GOT3 (cell line): Measurements from ENCODE around the gene EEF2KMT.
"Not testable (repeated sequence)": the region's sequence is repeated elsewhere in the genome, so short reads cannot be mapped to it uniquely, and the experiment has no call there.

Experiments used
- DNase-seq: peaks from one replicate; lab custom pipeline; 2025; ENCODE audit warnings: mixed read lengths; lab: John Stamatoyannopoulos, UW

EEF2KMT gene

DNA sequence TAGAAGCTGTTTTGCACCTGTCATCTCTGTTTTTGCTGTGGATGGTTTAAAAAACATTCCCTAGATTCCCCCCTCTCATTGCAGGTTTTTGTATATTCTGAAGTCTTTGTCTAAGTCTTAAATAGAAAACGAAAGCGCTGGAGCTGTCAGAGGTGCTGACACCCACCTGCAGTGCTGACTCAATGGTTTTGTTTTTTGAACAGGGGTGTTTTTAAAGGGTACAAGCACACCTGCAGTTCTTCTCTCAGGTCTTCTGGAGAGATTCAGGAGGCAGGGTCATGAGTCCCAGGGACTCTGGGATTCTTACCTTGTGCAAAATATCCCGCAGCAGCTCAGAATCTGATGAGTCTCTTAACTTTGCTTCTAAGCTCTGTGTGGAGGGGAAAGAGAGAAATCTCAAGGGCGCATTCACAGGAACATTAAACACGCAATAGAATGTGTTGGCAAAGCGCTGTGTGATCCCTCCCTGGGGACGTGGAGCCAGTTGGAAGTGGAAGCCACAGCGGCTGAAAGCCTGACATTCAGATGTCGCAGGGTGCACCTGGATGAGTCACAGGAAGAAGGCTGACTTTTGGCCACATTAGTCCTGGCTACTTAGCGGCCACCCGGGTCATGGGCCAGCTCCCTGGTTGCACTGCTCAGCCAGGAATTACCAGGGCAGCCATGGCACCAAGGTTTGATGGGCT lies 2.3 kb downstream of the EEF2KMT start:
- DNase-seq = not testable (repeated sequence)

DNA sequence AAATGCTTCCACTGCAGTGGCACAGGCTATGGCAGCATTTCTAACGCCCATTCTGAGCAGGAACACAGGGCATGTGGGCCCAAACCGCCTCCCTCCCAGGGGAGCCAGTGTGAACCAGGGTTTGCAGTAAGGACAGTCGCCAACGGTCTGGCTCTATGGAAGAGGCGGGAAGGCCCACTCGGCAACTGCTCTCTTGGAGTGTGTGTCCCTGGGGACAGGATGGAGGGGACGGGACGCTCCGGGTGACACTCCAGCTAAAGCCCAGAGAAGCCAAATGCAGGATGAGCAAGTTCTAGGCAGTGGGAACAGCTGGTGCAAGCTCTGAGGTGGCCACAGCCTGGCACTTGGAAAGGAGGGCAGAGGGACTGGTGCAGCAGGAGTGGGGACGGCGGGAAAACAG lies 3.8 kb downstream of the EEF2KMT start:
- not testable (repeated sequence) for DNase-seq

DNA sequence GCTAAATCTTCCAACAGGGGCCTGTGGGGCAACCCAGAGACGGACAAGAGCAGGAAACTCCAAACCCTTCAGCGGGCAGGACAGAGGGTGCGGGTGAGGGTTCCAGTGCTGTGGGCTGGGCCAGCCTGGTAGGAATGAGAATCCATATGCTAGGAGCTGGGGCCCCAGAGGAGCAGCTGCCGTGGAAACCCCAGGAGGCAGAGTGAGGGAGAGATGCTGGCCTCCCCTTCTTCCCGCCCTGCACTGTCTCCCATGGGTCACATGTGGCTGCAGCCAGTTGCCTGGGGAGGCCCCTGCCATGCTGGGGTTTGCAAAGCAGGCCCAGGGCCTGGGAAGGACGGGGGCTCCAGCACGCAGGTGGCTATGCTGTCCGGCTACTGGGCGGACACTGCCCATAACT lies 4.5 kb downstream of the EEF2KMT start:
- DNase-seq = not testable (repeated sequence)

DNA sequence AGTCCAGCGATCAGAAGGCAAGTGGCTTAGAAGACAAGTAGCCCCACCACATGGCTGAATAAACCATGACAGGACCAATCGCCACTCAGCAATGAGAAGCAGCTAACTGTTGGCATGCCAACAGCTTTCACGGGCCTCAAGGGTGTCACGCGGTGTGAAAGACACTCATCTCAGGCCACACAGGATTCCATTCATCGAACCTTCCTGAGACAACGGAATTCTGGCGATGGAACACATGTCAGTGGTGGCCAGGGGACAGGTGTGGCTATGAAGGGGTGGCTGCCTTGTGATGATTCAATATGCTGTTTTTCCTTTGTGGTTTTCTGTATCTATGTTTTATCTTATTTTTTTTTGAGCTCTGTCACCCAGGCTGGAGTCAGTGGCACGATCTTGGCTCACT lies 7.0 kb downstream of the EEF2KMT start:
- not testable (repeated sequence) for DNase-seq

DNA sequence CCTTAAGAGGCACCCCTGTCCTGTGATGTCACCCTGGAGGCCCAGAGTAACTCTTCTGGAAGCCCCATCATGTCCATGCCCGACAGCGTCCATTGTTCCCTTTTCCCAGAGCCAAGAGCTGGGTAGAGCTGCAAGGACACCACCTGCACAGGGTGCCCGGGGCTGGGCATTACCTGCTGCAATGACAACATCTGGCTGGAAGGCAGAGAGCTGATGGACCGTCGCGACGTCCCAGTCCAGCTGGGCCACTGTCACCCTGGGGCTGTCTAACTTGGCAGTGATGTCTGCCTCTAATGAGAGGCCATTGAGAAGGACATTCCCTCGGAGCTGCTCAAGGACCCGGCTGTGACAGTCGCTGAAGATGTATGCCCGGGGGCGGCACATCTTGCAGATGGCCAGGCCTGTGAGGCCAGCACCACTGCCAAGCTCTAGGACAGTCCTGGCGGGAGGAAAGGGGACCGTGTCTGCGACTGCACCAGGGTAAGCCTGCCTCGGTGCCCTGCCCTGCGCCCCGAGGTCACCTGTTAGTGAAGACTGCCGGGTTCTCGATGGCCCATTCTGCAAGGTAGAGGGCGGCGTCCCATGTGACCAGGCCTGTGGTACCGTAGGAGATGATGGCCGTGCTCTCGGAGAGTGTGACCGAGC lies 7.6 kb downstream of the EEF2KMT start:
- not testable (repeated sequence) for DNase-seq

DNA sequence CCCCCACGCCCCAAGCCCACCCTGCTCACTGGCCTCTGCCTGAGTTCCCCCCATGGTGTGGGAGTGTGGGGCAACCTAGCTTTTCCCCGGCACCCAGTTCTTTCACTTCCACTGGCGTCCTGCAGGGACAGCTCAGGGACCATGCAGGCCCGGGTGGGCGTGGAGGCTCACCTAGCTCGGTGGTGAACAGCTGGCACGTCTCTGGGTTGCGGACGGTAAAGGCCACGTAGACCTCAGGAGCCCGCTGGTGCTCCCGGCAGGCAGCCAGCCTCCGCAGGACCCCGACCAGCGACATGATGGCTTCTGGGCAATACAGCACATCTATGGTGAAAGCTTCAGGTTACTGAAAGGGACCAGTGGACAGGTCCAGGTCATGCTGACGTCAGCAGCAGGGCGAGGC lies 8.7 kb downstream of the EEF2KMT start:
- not testable (repeated sequence) for DNase-seq

DNA sequence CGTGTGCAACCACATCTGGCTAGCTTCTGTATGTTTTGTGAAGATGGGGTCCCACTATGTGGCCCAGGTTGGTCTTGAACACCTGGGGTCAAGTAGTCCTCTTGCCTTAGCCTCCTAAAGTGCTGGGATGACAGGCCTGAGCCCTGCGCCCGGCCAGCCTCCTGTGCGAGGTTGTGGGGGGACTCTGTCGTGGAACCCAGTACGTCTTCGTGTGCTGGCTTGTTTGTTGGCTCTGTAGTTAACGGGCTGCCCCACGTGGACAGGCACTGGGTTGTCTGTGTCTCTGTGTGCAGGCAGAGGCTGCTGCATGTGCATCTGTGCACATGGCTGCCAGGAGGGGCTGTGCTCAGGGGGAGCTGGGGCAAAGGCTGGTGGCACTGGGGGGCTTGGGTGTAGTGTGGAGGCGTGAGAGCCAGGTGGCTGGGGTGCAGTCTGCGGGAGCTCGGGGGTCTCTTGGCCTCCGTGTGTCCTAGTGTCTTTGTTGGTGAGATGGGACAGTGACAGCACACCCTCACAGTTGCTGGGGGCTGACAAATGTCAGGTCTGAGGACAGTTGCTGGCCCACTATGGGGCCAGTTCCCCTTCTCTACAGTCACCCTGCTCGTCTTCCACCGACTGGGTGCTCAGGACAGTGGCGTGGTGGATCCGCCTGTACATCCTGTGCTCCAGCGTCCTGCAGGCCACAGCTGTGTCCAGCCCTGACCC lies 9.4 kb downstream of the EEF2KMT start:
- not testable (repeated sequence) for DNase-seq

DNA sequence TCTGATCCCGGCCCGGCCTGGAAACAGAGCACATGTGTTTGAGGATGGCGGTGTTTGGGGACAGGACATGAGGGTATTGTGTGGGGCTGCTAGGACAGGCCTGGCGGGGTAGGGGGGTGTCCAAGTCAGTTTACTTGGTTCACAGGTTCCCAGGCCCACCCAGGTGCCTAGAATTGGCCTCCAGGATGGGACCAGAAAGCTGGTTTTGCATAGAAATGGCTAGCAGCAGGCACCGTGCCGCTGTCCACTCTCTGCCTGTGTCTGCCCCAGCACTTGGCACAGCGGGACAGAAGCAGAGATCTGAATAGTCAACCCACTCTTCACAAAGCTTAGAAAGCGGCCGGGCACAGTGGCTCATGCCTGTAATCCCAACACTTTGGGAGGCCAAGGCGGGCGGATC lies 11.9 kb downstream of the EEF2KMT start:
- not testable (repeated sequence) for DNase-seq

DNA sequence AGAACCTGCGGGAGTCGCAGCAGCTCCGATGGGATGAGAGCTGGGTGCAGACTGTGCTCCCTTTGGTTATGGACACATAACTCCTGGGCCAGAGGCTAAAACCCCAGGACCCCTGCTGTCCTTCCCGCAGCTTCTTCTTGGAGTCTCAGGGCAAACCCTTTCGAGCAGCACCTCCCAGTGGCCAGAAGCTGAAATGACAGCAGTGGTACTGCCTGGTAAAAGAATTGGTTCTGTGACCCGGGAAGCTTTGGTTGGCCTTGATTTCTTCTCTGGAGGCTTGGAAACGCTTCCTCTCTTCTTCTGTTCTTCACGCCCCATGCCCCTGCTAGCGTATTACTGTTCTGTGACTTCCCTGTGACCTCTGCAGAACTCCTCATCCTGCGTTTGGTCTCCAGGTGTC lies 12.8 kb downstream of the EEF2KMT start:
- not testable (repeated sequence) for DNase-seq

DNA sequence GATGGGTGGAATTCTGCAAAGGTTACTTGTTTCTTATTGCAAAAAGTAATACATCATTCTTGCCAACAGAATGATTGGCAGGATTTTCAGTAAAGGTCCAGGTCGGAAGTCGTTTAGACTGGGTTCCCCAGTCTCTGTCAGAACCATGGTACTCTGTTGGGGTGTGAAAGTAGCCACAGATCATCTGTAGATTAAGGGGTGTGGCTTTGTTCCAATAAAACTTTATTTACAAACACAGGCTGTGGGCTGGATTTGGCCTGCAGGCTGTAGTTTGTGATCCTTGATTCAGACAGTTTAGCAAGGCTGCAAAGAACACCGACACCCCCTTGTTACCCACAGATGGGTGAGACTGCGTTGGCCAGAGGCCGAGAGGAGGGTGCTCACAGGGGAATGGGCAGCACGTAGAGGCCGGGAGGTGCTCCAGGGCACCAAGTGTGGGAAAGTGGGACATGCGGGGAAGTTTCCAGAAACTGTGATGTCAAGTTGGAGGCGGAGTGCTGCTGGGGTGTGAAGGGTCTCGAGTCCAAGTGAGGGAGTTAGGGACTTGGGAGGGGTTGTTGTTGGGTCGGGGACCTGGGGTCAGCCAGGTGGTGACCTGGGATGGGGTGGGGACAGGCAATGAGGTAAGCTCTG lies 13.4 kb downstream of the EEF2KMT start:
- not testable (repeated sequence) for DNase-seq

DNA sequence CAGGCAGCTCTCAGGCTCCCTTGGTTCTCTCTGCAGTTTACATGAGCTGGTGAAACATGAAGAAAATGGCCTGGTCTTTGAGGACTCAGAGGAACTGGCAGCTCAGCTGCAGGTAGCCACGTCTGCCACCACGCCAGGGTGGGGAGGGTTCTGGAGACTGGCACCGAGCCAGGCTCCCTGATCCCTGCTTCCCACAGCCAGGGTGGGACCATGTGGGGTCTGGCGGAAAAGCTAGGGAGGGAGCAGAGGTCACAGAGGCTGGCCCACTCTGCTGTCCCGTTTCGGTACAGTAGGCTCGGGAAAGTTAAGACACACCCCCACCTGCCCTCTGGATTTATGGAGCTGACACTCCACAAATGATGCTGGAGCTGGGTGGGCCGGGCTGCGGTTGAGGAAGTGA lies 13.9 kb downstream of the EEF2KMT start:
- not testable (repeated sequence) for DNase-seq

DNA sequence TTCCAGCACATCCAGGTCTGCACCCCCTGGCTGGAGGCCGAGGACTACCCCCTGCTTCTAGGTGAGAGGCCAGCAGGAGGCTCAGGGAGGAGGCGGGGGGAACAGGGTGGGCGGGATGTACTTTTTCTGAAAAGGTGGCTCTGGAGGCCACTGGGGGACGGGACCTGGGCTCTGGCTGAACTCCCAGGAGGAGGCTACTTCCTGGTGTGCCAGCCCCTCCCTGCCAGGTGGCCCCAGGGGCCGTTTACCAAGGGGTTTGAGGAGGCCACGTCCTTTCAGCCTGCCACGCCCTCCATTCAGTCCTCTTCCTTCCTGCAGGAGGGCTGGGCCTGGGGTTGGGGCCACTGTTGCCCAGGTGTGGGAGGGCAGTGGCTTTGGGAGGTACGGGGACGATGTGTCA lies 16.6 kb downstream of the EEF2KMT start:
- DNase-seq = not testable (repeated sequence)

DNA sequence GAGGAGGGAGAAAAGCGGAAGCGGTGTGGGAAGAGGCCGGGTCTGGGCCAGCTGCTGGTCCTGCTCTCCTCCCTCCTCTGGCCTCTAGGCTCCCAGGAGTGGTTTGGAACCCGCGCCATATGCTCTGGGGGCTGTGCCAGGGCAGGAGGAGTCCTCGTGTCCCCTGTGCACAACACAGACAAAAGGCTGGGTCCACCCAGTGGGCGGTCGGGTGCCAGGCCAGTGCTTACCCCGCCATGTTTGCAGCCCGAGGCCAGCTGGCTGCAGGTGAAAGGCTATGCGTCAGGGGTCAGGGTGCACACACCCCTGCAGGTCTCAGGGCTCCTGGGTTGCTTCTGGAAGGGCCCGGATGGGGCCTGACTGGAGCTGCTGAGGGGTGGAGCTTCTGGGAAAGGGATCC lies 17.1 kb downstream of the EEF2KMT start:
- not testable (repeated sequence) for DNase-seq

DNA sequence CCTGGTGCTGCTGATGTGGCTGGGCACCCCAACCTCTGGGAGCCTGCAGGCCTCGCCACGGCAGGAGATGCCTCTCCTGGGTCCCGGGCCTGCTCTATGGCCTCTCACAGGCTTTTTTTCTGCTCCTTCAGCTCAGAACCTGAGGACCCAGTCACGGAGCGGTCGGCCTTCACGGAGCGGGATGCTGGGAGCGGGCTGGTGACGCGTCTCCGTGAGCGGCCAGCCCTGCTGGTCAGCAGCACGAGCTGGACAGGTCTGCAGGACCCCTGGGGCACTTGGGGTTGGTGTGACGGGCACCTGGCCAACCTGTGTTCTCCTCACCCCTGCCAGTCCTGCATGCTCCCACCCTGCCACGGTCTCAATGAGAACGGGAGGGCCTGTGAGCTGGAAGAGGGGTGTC lies 19.0 kb downstream of the EEF2KMT start:
- no peak for DNase-seq

DNA sequence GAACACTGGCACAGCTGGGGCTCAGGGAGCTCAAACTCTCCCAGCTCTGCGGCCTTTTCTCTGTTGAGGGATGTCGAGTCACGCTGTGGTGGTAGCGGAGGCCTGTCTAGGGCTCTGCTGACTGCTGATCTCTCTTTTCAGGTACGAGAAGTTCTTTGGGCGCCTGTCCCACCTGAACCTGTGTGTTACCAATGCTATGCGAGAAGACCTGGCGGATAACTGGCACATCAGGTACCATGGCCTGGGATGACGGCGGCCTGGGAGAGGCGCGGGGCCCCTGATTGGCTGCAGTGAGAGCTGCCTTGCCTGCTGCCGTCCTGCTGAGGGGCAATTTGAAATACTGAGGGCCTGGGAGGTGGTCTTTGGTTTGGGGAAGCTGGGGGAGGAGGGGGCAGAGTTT lies 20.3 kb downstream of the EEF2KMT start:
- no peak for DNase-seq

DNA sequence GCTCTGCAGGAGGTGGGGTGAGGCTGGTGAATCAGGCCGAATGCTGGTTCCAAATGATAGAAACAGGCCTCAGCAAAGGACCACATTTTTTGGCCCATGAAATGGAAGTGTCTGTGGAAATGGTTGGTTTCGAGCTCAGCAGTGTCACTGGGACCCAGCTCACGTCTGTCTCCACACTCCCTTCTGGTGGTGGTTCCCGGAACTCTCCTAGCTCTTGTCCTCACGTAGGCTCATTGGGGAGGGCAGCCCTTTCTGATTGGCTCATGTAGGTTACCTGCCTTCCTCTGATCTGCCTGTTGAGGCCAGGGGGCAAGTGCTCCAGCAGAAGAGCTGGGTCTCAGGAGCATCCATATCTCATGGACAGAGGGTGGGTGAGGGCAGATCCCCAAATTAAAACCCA lies 22.0 kb downstream of the EEF2KMT start:
- DNase-seq = no peak

DNA sequence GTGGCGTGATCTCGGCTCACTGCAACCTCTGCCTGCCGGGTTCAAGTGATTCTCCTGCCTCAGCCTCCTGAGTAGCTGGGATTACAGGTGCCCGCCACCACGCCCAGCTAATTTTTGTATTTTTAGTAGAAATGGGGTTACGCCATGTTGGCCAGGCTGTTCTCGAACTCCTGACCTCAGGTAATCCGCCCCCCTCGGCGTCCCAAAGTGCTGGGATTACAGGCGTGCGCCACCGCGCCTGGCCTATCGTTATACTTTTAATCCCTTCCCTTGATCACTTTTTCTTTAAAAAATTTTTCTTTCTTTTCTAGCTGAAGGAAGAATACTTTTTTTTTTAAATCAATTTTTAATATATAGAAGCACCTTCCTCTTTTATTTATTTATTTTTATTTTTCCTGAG lies 23.8 kb downstream of the EEF2KMT start:
- DNase-seq = not testable (repeated sequence)

DNA sequence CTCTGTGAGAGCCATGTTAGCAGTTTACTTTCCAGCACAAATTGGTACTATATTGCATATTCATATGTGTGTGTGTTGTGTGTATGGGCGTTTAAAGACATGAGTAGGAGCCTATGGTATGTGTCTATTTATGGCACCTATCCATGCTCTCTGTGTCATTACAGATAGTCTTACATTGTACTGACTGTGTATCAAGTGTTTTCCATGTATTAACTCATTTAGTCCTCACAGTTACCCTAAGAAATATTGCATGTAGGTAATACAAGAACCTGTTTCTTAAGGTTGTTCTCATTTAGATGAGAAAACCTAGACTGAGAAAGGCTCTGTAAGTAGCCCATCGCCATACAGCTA lies 24.3 kb downstream of the EEF2KMT start:
- DNase-seq = no peak

DNA sequence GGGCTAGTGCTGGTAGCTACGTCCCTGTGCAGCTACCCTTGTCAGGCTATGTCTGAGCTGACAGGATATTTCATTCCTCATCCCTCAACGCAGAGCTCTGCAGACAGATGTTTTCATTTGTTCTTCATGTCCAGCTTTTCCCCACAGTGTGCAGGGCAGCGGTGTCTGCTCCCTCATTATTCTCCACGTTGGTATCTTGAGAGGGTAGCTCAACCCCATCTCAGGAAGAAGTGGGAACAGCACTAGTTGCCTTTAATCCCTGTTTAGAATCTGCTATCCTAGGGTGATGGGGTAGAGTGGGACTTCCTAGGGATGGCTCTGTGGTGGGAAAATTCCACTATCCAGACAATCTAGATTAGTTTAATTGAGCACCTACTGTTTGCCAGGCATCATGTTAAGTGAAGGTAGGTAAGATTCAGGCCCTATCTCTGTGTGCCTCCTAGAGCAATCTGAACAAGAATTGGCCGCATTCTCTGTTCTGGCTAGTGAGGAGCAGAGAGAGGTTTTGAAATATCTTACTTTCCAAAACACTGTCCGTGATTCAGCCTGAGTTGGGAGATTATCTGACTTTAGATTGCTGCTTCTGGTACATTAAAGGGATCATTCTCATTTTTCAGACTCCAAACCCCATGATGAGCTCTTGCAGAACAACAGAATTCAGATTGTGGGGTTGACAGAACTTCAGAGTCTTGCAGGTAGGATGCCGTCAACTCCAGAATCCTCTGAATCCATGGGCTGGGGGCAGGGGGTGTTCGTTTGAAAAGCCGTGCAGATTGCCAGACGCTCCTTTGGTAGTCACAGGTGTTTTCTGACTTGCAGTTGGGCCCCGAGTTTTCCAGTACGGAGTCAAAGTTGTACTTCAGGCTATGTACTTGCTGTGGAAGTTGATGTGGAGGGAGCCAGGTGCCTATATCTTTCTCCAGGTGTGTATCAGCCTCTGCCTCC lies 25.0 kb downstream of the EEF2KMT start:
- DNase-seq = no peak

DNA sequence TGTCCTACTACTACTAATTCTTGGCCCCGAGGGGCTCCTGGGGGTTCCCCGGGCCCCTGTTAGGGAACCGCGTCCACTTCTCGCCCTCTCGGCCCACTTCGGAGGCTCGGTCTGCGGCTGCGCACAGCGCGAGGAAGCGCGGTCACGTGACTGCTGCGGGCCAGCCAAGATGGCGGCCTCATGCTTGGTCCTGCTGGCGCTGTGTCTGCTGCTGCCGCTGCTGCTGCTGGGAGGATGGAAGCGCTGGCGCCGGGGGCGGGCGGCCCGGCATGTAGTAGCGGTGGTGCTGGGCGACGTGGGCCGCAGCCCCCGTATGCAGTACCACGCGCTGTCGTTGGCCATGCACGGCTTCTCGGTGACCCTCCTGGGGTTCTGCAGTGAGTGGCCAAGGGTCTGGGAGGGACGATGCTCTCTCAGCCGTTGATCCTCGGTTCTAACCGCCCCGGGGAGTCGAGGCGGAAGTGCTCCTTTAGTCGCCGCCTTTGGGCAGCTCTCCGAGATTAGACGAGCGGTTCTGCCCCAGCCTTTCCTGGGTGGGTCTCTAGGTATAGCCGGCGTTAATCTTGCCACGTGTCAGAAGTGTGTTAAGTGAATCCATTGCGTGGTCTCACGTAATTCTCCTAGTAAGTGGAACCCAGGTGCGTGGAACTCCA lies 25.8 kb downstream of the EEF2KMT start, which contains the start of gene ALG1:
Gene ALG1, plus strand, starts transcription at position 163 of the 653 bp plus-strand sequence. Its CDS starts 7 bp downstream, at position 170.
- peak; percentile 48 for DNase-seq

DNA sequence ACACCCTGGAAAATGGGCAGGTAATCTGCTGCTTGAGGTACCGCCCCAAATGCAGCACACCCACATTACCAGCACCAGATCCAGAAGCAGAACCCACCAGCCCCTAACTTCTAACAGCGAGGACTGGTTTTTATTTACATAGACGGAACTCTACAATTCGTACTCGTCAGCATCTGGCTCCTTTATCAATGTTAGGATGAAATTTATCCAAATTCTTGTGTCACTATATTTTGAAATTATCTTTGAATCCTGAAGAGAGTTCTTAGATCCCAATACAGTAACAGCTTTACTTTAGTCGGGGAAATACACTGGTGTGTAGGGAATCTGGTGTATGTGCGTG lies 26.3 kb downstream of the EEF2KMT start:
- DNase-seq = no peak
